Tibial nerve (tissue), 4 donors: ENCODE data around the gene SYT1.

Experiments
- CTCF ChIP-seq, 5 experiments: fragments of 200-600 bp in 3 of 5; fragments of 450-650 bp in 2 of 5; sonication (generic) in 3 of 5; IDR thresholded peaks; one replicate each; pipeline ENCODE4 v1.5.1; 2016 to 2019; ENCODE audit warnings: antibody characterized with exemption in 5 of 5, mild to moderate bottlenecking in 3 of 5, moderate library complexity in 2 of 5
- EP300 ChIP-seq, 2 donors: sonication (generic); formaldehyde crosslinking; IDR thresholded peaks; one replicate each; pipeline ENCODE4 v1.6.1; 2017; ENCODE audit warnings: antibody characterized with exemption in 2 of 2, mild to moderate bottlenecking in 1 of 2
- POLR2A ChIP-seq, 2 donors: fragments of 450-650 bp; IDR thresholded peaks; one replicate each; pipeline ENCODE4 v1.6.1; 2017; ENCODE audit warnings: antibody characterized with exemption in 2 of 2, mild to moderate bottlenecking in 2 of 2, moderate library complexity in 2 of 2

GRCh38 chr12:79168687-79169086, 304.1 kb downstream of the SYT1 start:
- TF ChIP-seq CTCF (IDR thresholded peaks at IDR 0.05) = no peak
- TF ChIP-seq POLR2A (IDR thresholded peaks at IDR 0.05) = no peak
- TF ChIP-seq EP300 (IDR thresholded peaks at IDR 0.05) = no peak
